Esophagus squamous epithelium (tissue), 5 donors: ENCODE measurements around the gene C16orf92. TPM values are rescaled to one million over a fixed set of nuclear protein-coding genes. Genes with fewer than 3 reads are reported as not detected.

Experiments used
- DNase-seq: peaks from one replicate; lab custom pipeline; 2025; lab: John Stamatoyannopoulos, UW
- H3K27ac ChIP-seq, 4 donors: fragments of 200-600 bp; sonication (generic); one replicate each; pipeline ENCODE4 v1.5.1; 2016 to 2019; ENCODE audit warnings: mild to moderate bottlenecking in 1 of 4
- H3K27me3 ChIP-seq, 4 donors: fragments of 200-600 bp; sonication (generic); 1 replicate in 3 of 4; 2 replicates in 1 of 4; pipeline versions ENCODE4 v1.5.1 to v1.6.0; 2017 to 2021; ENCODE audit warnings: antibody characterized with exemption in 1 of 4
- H3K36me3 ChIP-seq, 3 donors: fragments of 200-600 bp; sonication (generic); one replicate each; pipeline ENCODE4 v1.5.1; 2016 to 2019
- H3K4me1 ChIP-seq, 3 donors: fragments of 200-600 bp; sonication (generic); one replicate each; pipeline ENCODE4 v1.5.1; 2017 to 2019
- H3K4me3 ChIP-seq, 4 donors: fragments of 200-600 bp; sonication (generic); 1 replicate in 3 of 4; 2 replicates in 1 of 4; pipeline ENCODE4 v1.5.1; 2016 to 2019; ENCODE audit warnings: mild to moderate bottlenecking in 2 of 4, moderate library complexity in 1 of 4
- H3K9me3 ChIP-seq, 3 donors: fragments of 200-600 bp; sonication (generic); one replicate each; pipeline ENCODE4 v1.5.1; 2016 to 2019
- CTCF ChIP-seq, 6 experiments: fragments of 450-650 bp in 4 of 6; fragments of 200-600 bp in 2 of 6; sonication (generic) in 2 of 6; IDR thresholded peaks; one replicate each; pipeline ENCODE4 v1.5.1; 2016 to 2019; ENCODE audit warnings: antibody characterized with exemption in 6 of 6, mild to moderate bottlenecking in 4 of 6, moderate library complexity in 4 of 6
- POLR2A ChIP-seq, 4 donors: fragments of 450-650 bp; IDR thresholded peaks; one replicate each; pipeline ENCODE4 v1.6.1; 2017; ENCODE audit warnings: antibody characterized with exemption in 4 of 4, mild to moderate bottlenecking in 4 of 4, moderate library complexity in 3 of 4
- WGBS, 2 donors: methylation state at CpG; one replicate each; pipeline ENCODE4 v1.1.5; 2018; 5-methylcytosine and 5-hydroxymethylcytosine counted together
- intact Hi-C: fragments of 100-400 bp; cut with DNase I; formaldehyde crosslinking; loops from one replicate; pipeline ENCODE4 v1.15.0; 2022
- total RNA-seq, 4 donors: library from RNA; depleted of rRNA; stranded (reverse); fragments of >200 nt; gene quantifications; one replicate each; pipeline ENCODE4 v1.1.0, GENCODE V29; 2016
- donor health status: DM: yes; HTN: yes; CAD: no.

Gene C16orf92
- total RNA-seq, 4 donors from 2014 or later: not detected

- DNase-seq: no peak
- WGBS, 2 donors: 75 to 77% methylated on average over 8 to 9 of the region's 9 CpGs
- H3K4me3 ChIP-seq: peak overlapping the region in 2 of 4 donors; percentile 19 to 98
- peaks cover 43 to 67% (median 45%) of the 10 kb centered on the region in 3 donors for H3K4me1 ChIP-seq
- TF ChIP-seq POLR2A (IDR thresholded peaks at IDR 0.05): no peak
- no peak for TF ChIP-seq CTCF (IDR thresholded peaks at IDR 0.05)
- H3K36me3 ChIP-seq: peaks cover 36 to 66% (median 50%) of the 10 kb centered on the region in 3 donors
- no peaks in the 10 kb centered on the region for H3K27me3 ChIP-seq
- peak overlapping the region; percentile 28 to 100 (median 78) for H3K27ac ChIP-seq
- intact Hi-C loops: no loop called here
- H3K9me3 ChIP-seq: no peaks in the 10 kb centered on the region
These were observed 45.3 kb downstream of the C16orf92 start for GRCh38 chr16:30068333-30068732.

GRCh38 chr16:30068750-30069610 lies 46.0 kb downstream of the C16orf92 start:
- Histone ChIP-seq H3K4me1 (peaks cover 36 to 64% (median 40%) of the 10 kb centered on the region in 3 donors), H3K27ac (peak overlapping the region; percentile 28 to 100 (median 78)), H3K9me3 (no peaks in the 10 kb centered on the region), H3K36me3 (peaks cover 36 to 72% (median 50%) of the 10 kb centered on the region in 3 donors), H3K27me3 (no peaks in the 10 kb centered on the region), H3K4me3 (peak overlapping the region in 1 of 4 donors; percentile 19)
- no peak for DNase-seq
- TF ChIP-seq CTCF (IDR thresholded peaks at IDR 0.05) (peak in 3 of 6 experiments; percentile 43 to 68 (median 50)), POLR2A (IDR thresholded peaks at IDR 0.05) (no peak)
- intact Hi-C loops: no loop called here
- WGBS, 2 donors: 67 to 80% methylated on average over 7 to 15 of the region's 17 CpGs

- H3K27ac ChIP-seq: peak overlapping the region in 3 of 4 donors; percentile 41 to 100 (median 57)
- WGBS, 2 donors: 70 to 73% methylated on average over 8 to 20 of the region's 31 CpGs
- H3K27me3 ChIP-seq: no peaks in the 10 kb centered on the region
- TF ChIP-seq POLR2A (IDR thresholded peaks at IDR 0.05): no peak
- no peak for TF ChIP-seq CTCF (IDR thresholded peaks at IDR 0.05)
- H3K4me3 ChIP-seq: peak overlapping the region in 1 of 4 donors; percentile 34
- no peak for DNase-seq
- peaks cover 36 to 72% (median 50%) of the 10 kb centered on the region in 3 donors for H3K36me3 ChIP-seq
- H3K4me1 ChIP-seq: peaks cover 35 to 64% (median 39%) of the 10 kb centered on the region in 3 donors
- H3K9me3 ChIP-seq: no peaks in the 10 kb centered on the region
- intact Hi-C loops: no loop called here
These were observed 46.8 kb downstream of the C16orf92 start for GRCh38 chr16:30069611-30070462.

GRCh38 chr16:30070490-30070889 lies 47.5 kb downstream of the C16orf92 start:
- Histone ChIP-seq H3K27ac (peak overlapping the region in 3 of 4 donors; percentile 41 to 100 (median 57)), H3K4me3 (peak overlapping the region in 1 of 4 donors; percentile 34), H3K36me3 (peaks cover 36 to 72% (median 50%) of the 10 kb centered on the region in 3 donors), H3K27me3 (no peaks in the 10 kb centered on the region), H3K9me3 (no peaks in the 10 kb centered on the region), H3K4me1 (peaks cover 41 to 70% (median 45%) of the 10 kb centered on the region in 3 donors)
- intact Hi-C loops: no loop called here
- TF ChIP-seq POLR2A (IDR thresholded peaks at IDR 0.05): no peak
- TF ChIP-seq CTCF (IDR thresholded peaks at IDR 0.05): no peak
- no peak for DNase-seq

Other genes starting within 250 kb of the C16orf92 start
- not detected for gene ZG16, start 244.9 kb upstream of the C16orf92 start, total RNA-seq
- gene KIF22, start 232.4 kb upstream of the C16orf92 start, total RNA-seq: 10 to 100 TPM; 31.0 to 46.3 (median 37.6) TPM
- 10 to 100 TPM; 87.0 to 99.0 (median 97.3) TPM for gene MAZ, start 216.7 kb upstream of the C16orf92 start, total RNA-seq
- gene PRRT2, start 211.0 kb upstream of the C16orf92 start, total RNA-seq: 1 to 10 TPM in 1 of 4 donors, under 1 TPM in 2, not detected in 1; 0.40 to 1.9 (median 0.53) TPM
- gene PAGR1, start 207.0 kb upstream of the C16orf92 start, total RNA-seq: 10 to 100 TPM; 25.4 to 37.6 (median 32.8) TPM
- gene MVP, start 202.7 kb upstream of the C16orf92 start, total RNA-seq: 100 to 1,000 TPM in 2 of 4 donors, 10 to 100 TPM in 2; 54.0 to 133 (median 97.6) TPM
- gene CDIPT, start 160.0 kb upstream of the C16orf92 start, total RNA-seq: 10 to 100 TPM; 34.6 to 78.8 (median 44.6) TPM
- 1 to 10 TPM in 2 of 4 donors, under 1 TPM in 1, not detected in 1; 0.22 to 2.8 (median 1.1) TPM for gene SEZ6L2, start 123.6 kb upstream of the C16orf92 start, total RNA-seq
- gene ASPHD1, start 122.7 kb upstream of the C16orf92 start, total RNA-seq: under 1 TPM in 2 of 4 donors, not detected in 2; 0.32 to 0.61 TPM
- gene KCTD13, start 97.0 kb upstream of the C16orf92 start, total RNA-seq: 10 to 100 TPM in 3 of 4 donors, 1 to 10 TPM in 1; 8.4 to 17.2 (median 13.9) TPM
- gene TMEM219, start 61.1 kb upstream of the C16orf92 start, total RNA-seq: 100 to 1,000 TPM in 1 of 4 donors, 10 to 100 TPM in 3; 48.0 to 119 (median 80.0) TPM
- 10 to 100 TPM; 26.8 to 33.7 (median 30.4) TPM for gene TAOK2, start 49.3 kb upstream of the C16orf92 start, total RNA-seq
- 10 to 100 TPM in 2 of 4 donors, 1 to 10 TPM in 2; 5.1 to 12.8 (median 9.7) TPM for gene HIRIP3, start 27.6 kb upstream of the C16orf92 start, total RNA-seq
- 10 to 100 TPM; 34.3 to 59.9 (median 48.0) TPM for gene INO80E, start 27.0 kb upstream of the C16orf92 start, total RNA-seq
- under 1 TPM in 2 of 4 donors, not detected in 2; 0.50 to 0.76 TPM for gene DOC2A, start 12.2 kb upstream of the C16orf92 start, total RNA-seq
- not detected for gene TLCD3B, start 8.1 kb downstream of the C16orf92 start, total RNA-seq
- 1,000 to 10,000 TPM; 1,024 to 1,551 (median 1,380) TPM for gene ALDOA, start 42.6 kb downstream of the C16orf92 start, total RNA-seq
- 100 to 1,000 TPM in 1 of 4 donors, 10 to 100 TPM in 3; 67.9 to 100 (median 78.4) TPM for gene PPP4C, start 52.8 kb downstream of the C16orf92 start, total RNA-seq
- gene TBX6, start 68.7 kb downstream of the C16orf92 start, total RNA-seq: 1 to 10 TPM; 1.9 to 6.2 (median 4.7) TPM
- 100 to 1,000 TPM in 1 of 4 donors, 10 to 100 TPM in 3; 26.4 to 131 (median 63.0) TPM for gene YPEL3, start 73.0 kb downstream of the C16orf92 start, total RNA-seq
- 10 to 100 TPM; 13.4 to 41.2 (median 28.1) TPM for gene GDPD3, start 90.3 kb downstream of the C16orf92 start, total RNA-seq
- 10 to 100 TPM; 45.7 to 86.9 (median 60.8) TPM for gene MAPK3, start 100.0 kb downstream of the C16orf92 start, total RNA-seq
- 10 to 100 TPM in 3 of 4 donors, 1 to 10 TPM in 1; 9.5 to 29.1 (median 23.2) TPM for gene CORO1A, start 160.4 kb downstream of the C16orf92 start, total RNA-seq
- gene BOLA2B, start 170.5 kb downstream of the C16orf92 start, total RNA-seq: 100 to 1,000 TPM; 190 to 623 (median 313) TPM
- gene SLX1A, start 170.7 kb downstream of the C16orf92 start, total RNA-seq: 10 to 100 TPM; 31.9 to 51.1 (median 46.5) TPM
- 10 to 100 TPM in 2 of 4 donors, 1 to 10 TPM in 2; 1.1 to 17.2 (median 7.3) TPM for gene SULT1A3, start 176.1 kb downstream of the C16orf92 start, total RNA-seq
- 1 to 10 TPM in 2 of 4 donors, under 1 TPM in 1, not detected in 1; 0.94 to 4.2 (median 2.4) TPM for gene NPIPB13, start 225.3 kb downstream of the C16orf92 start, total RNA-seq